ENCODE data around the gene PRSS21. TPM values are rescaled to one million over a fixed set of nuclear protein-coding genes. Genes with fewer than 3 reads are reported as not detected.

PRSS21 gene
- total RNA-seq, 1 experiment from 2014 or later, result 1.5 TPM

GRCh38 chr16:2819179-2819938, 2.3 kb downstream of the PRSS21 start (continued):
- no peak for TF ChIP-seq ARID4B (CRISPR knock-in tag; IDR thresholded peaks at IDR 0.05; ENCODE audit: borderline replicate concordance)
- TF ChIP-seq TCF7 (CRISPR knock-in tag; IDR thresholded peaks at IDR 0.05; ENCODE audit: low read depth), result no peak

- Mint-ChIP-seq H3K36me3 (no peaks in the 10 kb centered on the region), H3K4me3 (no peak overlapping the region), H3K4me1 (no peaks in the 10 kb centered on the region), H3K27ac (no peak overlapping the region), H3K9me3 (no peaks in the 10 kb centered on the region), H3K27me3 (ENCODE audit: low read depth) (no peaks in the 10 kb centered on the region)
- CTCF ChIA-PET, result interaction anchor here (1.9 kb wide), 1 partner anchor 19 kb away, joined by 7 read pairs; no protein-coding TSS in a partner anchor
- DNase-seq (ENCODE audit: low spot score) (peak; percentile 11), ATAC-seq (no peak)
- POLR2A ChIA-PET, result no interaction called here
- TF ChIP-seq PRRX2 (CRISPR knock-in tag; IDR thresholded peaks at IDR 0.05) (no peak), JUN (CRISPR knock-in tag; IDR thresholded peaks at IDR 0.05) (no peak), ETV6 (CRISPR knock-in tag; IDR thresholded peaks at IDR 0.05) (no peak), AR (CRISPR knock-in tag; IDR thresholded peaks at IDR 0.05) (no peak), TEAD4 (CRISPR knock-in tag; IDR thresholded peaks at IDR 0.05) (no peak), ZNF232 (CRISPR knock-in tag; IDR thresholded peaks at IDR 0.05) (no peak)
Observed at GRCh38 chr16:2819939-2820835, 3.1 kb downstream of the PRSS21 start.

- no peak for ATAC-seq
- Mint-ChIP-seq H3K4me1 (no peaks in the 10 kb centered on the region), H3K4me3 (no peak overlapping the region), H3K36me3 (no peaks in the 10 kb centered on the region), H3K27ac (no peak overlapping the region), H3K9me3 (no peaks in the 10 kb centered on the region), H3K27me3 (ENCODE audit: low read depth) (no peaks in the 10 kb centered on the region)
- POLR2A ChIA-PET, result no interaction called here
- CTCF ChIA-PET, result interaction anchor here (0.5 to 1.9 kb wide), 2 partner anchors 18 to 85 kb away, joined by 3 to 7 read pairs; no protein-coding TSS in a partner anchor
- no peak for DNase-seq (ENCODE audit: low spot score)
- TF ChIP-seq ZBTB43 (CRISPR knock-in tag; IDR thresholded peaks at IDR 0.05) (no peak), ZNF416 (CRISPR knock-in tag; IDR thresholded peaks at IDR 0.05) (no peak), FOXJ3 (CRISPR knock-in tag; IDR thresholded peaks at IDR 0.05; ENCODE audit: borderline replicate concordance) (no peak), ZNF281 (CRISPR knock-in tag; IDR thresholded peaks at IDR 0.05) (no peak), MYBL2 (CRISPR knock-in tag; IDR thresholded peaks at IDR 0.05) (no peak), RELA (CRISPR knock-in tag; IDR thresholded peaks at IDR 0.05; ENCODE audit: borderline replicate concordance) (no peak), ZNF232 (CRISPR knock-in tag; IDR thresholded peaks at IDR 0.05) (no peak), NR3C1 (CRISPR knock-in tag; conservative IDR thresholded peaks at IDR 0.05; ENCODE audit: low read depth) (no peak), CREM (CRISPR knock-in tag; IDR thresholded peaks at IDR 0.05) (no peak)
Observed at GRCh38 chr16:2820836-2821486, 3.9 kb downstream of the PRSS21 start.

Measured in WTC11 (cell line).